ENCODE measurements around the gene CSTPP1. TPM values are rescaled to one million over a fixed set of nuclear protein-coding genes. Genes with fewer than 3 reads are reported as not detected.
A peak's percentile ranks its signal among the peaks of the same experiment; 100 is the strongest.

CSTPP1 gene
- total and polyA plus RNA-seq, 8 donors: 16.4 to 146 (median 37.3) TPM

DNA sequence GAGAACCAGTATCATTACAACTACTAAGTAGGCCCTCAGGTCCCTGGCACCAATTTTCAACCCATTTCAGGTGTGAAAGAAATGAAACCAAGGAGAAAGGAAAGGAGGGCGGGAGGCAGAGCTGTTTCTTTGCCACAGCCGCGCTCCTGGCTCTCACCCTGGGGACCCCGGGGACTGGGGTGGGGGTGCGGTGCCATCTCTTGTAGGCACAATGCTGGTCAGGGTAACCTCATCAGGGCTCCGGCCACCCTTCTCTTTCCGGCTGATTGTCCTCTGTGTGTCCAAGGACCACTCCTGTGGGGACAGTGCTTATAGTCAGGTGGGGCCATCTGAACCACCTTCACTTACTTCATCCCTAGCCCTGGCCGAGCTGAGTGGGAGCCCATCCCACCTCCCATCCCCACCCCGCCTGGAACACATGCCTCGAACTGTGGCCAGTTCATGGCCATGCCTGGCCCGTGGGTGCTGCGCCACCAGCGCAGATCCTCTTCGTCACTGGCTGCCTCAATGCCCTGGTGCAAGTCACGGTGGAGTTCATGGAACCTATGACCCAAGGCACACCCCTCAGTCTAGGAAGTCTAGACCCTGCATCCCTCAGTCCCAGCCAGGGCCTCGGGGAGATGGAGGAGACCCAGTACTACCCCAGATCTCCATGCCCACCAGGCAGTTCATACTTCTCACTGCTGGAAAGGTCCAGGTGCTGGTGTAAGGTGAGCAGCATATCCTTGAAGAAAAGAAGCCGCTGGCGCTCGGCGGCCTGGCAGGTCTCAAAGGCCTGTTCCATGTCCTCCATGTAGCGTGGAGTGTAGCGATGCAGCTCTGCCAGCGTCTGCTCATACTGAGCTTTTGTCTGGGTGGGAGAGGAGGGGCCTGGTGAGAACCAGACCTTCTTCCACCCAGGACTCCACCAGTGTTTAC lies 242.4 kb downstream of the CSTPP1 start:
- TF ChIP-seq EP300 (IDR thresholded peaks at IDR 0.05): no peak
- TF ChIP-seq POLR2A (IDR thresholded peaks at IDR 0.05): no peak
- TF ChIP-seq POLR2AphosphoS5 (IDR thresholded peaks at IDR 0.05): no peak
- TF ChIP-seq, protein P1, sequence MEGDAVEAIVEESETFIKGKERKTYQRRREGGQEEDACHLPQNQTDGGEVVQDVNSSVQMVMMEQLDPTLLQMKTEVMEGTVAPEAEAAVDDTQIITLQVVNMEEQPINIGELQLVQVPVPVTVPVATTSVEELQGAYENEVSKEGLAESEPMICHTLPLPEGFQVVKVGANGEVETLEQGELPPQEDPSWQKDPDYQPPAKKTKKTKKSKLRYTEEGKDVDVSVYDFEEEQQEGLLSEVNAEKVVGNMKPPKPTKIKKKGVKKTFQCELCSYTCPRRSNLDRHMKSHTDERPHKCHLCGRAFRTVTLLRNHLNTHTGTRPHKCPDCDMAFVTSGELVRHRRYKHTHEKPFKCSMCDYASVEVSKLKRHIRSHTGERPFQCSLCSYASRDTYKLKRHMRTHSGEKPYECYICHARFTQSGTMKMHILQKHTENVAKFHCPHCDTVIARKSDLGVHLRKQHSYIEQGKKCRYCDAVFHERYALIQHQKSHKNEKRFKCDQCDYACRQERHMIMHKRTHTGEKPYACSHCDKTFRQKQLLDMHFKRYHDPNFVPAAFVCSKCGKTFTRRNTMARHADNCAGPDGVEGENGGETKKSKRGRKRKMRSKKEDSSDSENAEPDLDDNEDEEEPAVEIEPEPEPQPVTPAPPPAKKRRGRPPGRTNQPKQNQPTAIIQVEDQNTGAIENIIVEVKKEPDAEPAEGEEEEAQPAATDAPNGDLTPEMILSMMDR (IDR thresholded peaks at IDR 0.05): no peak
- H3K36me3 ChIP-seq: peaks cover 11 to 56% (median 36%) of the 10 kb centered on the region in 4 donors
- 91 to 94% (median 93%) methylated on average over 17 to 23 of the region's 23 CpGs for WGBS, 5 donors
- peak in 1 of 2 donors; percentile 8 for DNase-seq
- peaks cover 33 to 57% (median 51%) of the 10 kb centered on the region in 4 donors for H3K4me1 ChIP-seq
- H3K9me3 ChIP-seq: no peaks in the 10 kb centered on the region
- no peak overlapping the region for H3K4me3 ChIP-seq
- H3K27ac ChIP-seq: peak overlapping the region; percentile 32 to 99 (median 98)
- no peaks in the 10 kb centered on the region for H3K27me3 ChIP-seq
- intact Hi-C loops (cut with DNase I; ENCODE audit: low total_unique reads): no loop called here

DNA sequence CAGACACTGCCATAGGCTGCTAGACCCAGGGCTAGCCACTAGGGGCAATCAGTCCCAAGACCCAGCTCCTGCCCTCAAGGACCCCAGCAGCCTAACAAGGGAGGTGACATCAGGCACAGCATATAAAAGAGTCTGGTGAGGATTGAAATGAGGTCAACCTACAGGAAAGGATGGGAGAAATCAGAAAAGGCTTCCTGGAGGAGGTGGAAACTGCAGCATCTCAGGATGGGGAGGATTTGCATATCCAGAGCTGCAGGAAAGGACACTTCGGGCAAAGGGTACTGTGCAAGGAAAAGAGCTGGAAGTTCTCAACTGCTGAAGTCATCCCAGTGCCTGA lies 243.1 kb downstream of the CSTPP1 start:
- H3K9me3 ChIP-seq: no peaks in the 10 kb centered on the region
- no peak overlapping the region for H3K4me3 ChIP-seq
- intact Hi-C loops (cut with DNase I; ENCODE audit: low total_unique reads): no loop called here
- peaks cover 0 to 4% (median 0%) of the 10 kb centered on the region in 3 donors for H3K27me3 ChIP-seq
- H3K4me1 ChIP-seq: peaks cover 39 to 61% (median 55%) of the 10 kb centered on the region in 4 donors
- DNase-seq: peak; percentile 40 to 72
- 89 to 100% (median 93%) methylated on average over 1 of the region's 1 CpG for WGBS, 5 donors
- H3K27ac ChIP-seq: peak overlapping the region in 2 of 5 donors; percentile 32 to 99
- peaks cover 11 to 53% (median 32%) of the 10 kb centered on the region in 4 donors for H3K36me3 ChIP-seq
- TF ChIP-seq EP300 (IDR thresholded peaks at IDR 0.05): no peak
- TF ChIP-seq, protein P1 (IDR thresholded peaks at IDR 0.05): peak in 4 of 7 experiments; percentile 30 to 43 (median 42)

DNA sequence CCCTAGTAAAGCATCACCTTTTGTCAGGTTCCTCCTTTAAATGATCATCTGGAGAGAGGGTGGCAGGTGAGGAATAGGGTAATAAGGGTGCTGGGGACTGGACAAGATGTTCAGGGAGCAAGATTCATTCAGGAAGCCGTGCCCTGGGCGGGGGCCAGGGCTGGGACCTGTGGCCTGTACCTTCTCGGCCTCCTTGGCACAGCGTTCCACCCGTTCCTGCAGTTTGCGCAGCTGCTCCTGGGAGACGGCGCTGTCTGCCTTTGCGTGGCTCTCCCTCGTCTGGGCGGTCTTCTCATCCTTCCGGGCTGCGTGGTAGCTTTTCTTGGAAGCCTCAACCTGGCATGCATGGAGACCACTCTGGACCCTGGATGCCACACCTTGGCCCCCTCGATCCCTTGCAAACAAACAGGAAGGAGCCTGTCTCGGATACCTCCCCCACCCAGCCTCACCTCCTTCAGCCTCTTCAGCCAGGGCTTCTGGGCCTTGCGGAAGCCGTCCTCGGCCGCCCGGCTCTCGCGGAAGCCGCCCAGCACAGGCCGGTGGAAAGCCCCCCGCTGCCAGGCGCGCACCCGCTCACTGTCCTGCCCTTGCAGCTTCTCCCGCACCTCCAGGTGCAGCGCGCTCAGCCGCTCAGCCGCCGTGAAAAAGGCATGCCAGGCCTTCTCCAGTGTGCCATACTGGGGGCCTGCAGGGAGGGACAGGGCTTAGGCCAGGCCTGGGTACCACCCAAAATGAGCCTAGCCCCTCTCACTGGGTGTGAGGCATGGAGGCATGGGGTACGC lies 243.6 kb downstream of the CSTPP1 start:
- Histone ChIP-seq H3K9me3 (no peaks in the 10 kb centered on the region), H3K27me3 (peaks cover 0 to 9% (median 0%) of the 10 kb centered on the region in 3 donors), H3K36me3 (peaks cover 11 to 47% (median 27%) of the 10 kb centered on the region in 4 donors), H3K4me1 (peaks cover 34 to 62% (median 55%) of the 10 kb centered on the region in 4 donors), H3K27ac (no peak overlapping the region), H3K4me3 (no peak overlapping the region)
- WGBS, 5 donors: 90 to 94% (median 93%) methylated on average over 34 to 35 of the region's 35 CpGs
- intact Hi-C loops (cut with DNase I; ENCODE audit: low total_unique reads): loop anchor here (10.0 kb wide), 1 partner anchor 85 kb away; no protein-coding TSS in a partner anchor
- DNase-seq: no peak
- TF ChIP-seq, protein P1 (IDR thresholded peaks at IDR 0.05): no peak
- TF ChIP-seq POLR2A (IDR thresholded peaks at IDR 0.05): no peak

DNA sequence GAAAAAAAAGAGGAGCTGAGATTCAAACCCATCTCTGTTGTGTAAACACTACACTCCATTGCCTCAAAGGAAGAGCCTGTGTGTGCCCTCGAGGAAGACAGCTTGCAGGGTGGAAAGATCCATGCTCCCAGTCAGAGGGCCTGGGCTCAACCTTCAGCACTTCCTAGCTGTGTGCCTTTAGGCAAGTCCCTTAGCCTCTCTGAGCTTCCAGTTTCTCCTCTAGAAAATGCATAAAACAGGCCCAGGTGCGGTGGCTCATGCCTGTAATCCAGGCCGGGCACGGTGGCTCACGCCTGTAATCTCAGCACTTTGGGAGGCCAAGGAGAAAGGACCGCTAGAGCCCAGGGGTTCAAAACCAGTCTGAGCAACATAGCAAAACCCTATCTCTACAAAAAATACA lies 244.7 kb downstream of the CSTPP1 start:
- Histone ChIP-seq H3K36me3 (peaks cover 11 to 44% (median 25%) of the 10 kb centered on the region in 4 donors), H3K27ac (no peak overlapping the region), H3K9me3 (no peaks in the 10 kb centered on the region), H3K4me3 (no peak overlapping the region), H3K27me3 (peaks cover 0 to 19% (median 0%) of the 10 kb centered on the region in 3 donors), H3K4me1 (peaks cover 26 to 61% (median 54%) of the 10 kb centered on the region in 4 donors)
- intact Hi-C loops (cut with DNase I; ENCODE audit: low total_unique reads): loop anchor here (10.0 kb wide), 1 partner anchor 84 kb away; no protein-coding TSS in a partner anchor
- 79 to 93% (median 85%) methylated on average over 6 of the region's 6 CpGs for WGBS, 5 donors
- TF ChIP-seq, protein P1 (IDR thresholded peaks at IDR 0.05): no peak
- TF ChIP-seq POLR2AphosphoS5 (IDR thresholded peaks at IDR 0.05) (no peak), POLR2A (IDR thresholded peaks at IDR 0.05) (no peak), EP300 (IDR thresholded peaks at IDR 0.05) (no peak)
- no peak for DNase-seq

Measured in stomach (tissue), 9 donors.